A549 treated with RU486 at 1 μM for 4 hours (cell line): ENCODE data around the gene ERAP2. TPM values are rescaled to one million over a fixed set of nuclear protein-coding genes. Genes with fewer than 3 reads are reported as not detected.

ENCODE experiments used
- total RNA-seq: library from RNA; stranded (reverse); fragments of 200-300 nt; extraction: Qiagen RNA extraction; gene quantifications from 5 replicates; pipeline ENCODE4 v1.2.3, GENCODE V29; 2022; ENCODE audit warnings: low read depth

ERAP2 gene, protein sequence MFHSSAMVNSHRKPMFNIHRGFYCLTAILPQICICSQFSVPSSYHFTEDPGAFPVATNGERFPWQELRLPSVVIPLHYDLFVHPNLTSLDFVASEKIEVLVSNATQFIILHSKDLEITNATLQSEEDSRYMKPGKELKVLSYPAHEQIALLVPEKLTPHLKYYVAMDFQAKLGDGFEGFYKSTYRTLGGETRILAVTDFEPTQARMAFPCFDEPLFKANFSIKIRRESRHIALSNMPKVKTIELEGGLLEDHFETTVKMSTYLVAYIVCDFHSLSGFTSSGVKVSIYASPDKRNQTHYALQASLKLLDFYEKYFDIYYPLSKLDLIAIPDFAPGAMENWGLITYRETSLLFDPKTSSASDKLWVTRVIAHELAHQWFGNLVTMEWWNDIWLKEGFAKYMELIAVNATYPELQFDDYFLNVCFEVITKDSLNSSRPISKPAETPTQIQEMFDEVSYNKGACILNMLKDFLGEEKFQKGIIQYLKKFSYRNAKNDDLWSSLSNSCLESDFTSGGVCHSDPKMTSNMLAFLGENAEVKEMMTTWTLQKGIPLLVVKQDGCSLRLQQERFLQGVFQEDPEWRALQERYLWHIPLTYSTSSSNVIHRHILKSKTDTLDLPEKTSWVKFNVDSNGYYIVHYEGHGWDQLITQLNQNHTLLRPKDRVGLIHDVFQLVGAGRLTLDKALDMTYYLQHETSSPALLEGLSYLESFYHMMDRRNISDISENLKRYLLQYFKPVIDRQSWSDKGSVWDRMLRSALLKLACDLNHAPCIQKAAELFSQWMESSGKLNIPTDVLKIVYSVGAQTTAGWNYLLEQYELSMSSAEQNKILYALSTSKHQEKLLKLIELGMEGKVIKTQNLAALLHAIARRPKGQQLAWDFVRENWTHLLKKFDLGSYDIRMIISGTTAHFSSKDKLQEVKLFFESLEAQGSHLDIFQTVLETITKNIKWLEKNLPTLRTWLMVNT
- 0.77 to 1.3 TPM (median 1.2 TPM) in 5 replicates for total RNA-seq

GRCh38 chr5:96876292-96876850 lies at the start of gene ERAP2:
Gene ERAP2 (plus strand): TSS chr5:96876500. CDS start chr5:96879686, 3,186 bp downstream.

GRCh38 chr5:96935559-96936430 lies 59.5 kb downstream of the ERAP2 start, which contains the start of gene LNPEP:
Gene LNPEP (plus strand): TSS chr5:96936080. CDS start chr5:96936156, 76 bp downstream.

Other genes starting within 250 kb of the ERAP2 start
- 160 to 200 TPM (median 175 TPM) in 5 replicates for gene CAST, start 214.1 kb upstream of the ERAP2 start, total RNA-seq
- 7.6 to 10.3 TPM (median 9.6 TPM) in 5 replicates for gene ERAP1, start 68.6 kb upstream of the ERAP2 start, total RNA-seq
- 3.7 to 7.7 TPM (median 7.3 TPM) in 5 replicates for gene LNPEP, start 59.6 kb downstream of the ERAP2 start, total RNA-seq